NOMO-1 treated with dmso at 0.1 percent for 144 hours (cell line): ENCODE measurements around the gene PPP1R12C.
"Not testable (repeated sequence)": the region's sequence is repeated elsewhere in the genome, so short reads cannot be mapped to it uniquely, and the experiment has no call there.

ENCODE experiments used
- DNase-seq: peaks from one replicate; lab custom pipeline; 2025; ENCODE audit not compliant: unreplicated experiment; lab: John Stamatoyannopoulos, UW

The PPP1R12C gene

DNA sequence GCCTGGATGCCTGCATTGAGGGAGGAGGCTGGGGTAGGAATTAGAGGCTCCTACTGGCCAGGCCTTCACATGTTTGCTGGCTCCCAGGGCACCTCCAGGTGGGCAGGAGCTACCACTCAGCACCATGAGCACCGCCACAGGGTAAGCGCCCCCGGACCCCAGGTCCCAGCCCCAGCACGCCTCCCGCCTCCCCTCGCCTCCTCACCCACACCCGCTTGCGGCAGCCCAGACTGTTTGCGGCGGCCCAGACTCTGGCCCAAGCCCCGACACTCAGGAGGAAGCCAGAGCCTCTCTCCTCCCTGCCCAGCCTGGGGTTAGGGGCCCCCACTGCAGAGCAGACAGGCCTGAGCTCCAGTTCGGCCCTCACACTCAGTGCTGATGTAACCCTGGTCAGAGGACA lies 41.1 kb downstream of the PPP1R12C start:
- DNase-seq: no peak

DNA sequence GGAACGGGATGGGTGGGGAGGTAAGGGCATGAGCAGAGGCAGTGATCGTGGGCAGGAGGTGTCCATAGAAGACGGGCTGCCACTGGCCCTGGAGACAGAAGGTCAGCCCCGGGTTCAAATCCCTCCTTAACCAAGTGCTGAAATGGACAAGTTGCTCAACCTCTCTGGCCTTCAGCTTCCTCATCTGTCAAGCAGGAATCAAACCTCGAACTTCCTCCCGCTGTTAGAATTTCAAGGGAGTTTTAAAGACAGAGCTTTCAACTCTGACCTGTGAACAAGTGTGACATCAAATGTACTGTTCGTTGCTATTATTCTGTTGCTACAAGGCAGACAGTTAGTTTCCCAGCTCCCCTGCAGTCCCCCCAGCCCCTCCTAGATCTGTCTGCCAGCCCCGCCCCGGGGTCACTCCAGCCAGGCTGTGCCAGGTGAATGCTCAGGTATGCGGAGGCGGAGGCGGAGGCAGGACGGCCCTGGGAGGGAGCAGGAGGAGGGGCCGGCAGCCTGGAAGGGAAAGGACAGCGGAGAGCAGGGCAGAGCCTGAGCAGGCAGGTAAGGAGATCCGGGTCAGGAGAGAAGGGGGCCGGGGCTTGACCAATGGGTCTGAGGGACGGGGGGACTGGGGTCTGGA lies 42.0 kb downstream of the PPP1R12C start, which contains the start of gene EPS8L1:
TSS of gene EPS8L1 (plus strand) at position 499 of the 628 bp plus-strand sequence. CDS start 576 bp downstream, outside the sequence.
- DNase-seq: peak; percentile 19

DNA sequence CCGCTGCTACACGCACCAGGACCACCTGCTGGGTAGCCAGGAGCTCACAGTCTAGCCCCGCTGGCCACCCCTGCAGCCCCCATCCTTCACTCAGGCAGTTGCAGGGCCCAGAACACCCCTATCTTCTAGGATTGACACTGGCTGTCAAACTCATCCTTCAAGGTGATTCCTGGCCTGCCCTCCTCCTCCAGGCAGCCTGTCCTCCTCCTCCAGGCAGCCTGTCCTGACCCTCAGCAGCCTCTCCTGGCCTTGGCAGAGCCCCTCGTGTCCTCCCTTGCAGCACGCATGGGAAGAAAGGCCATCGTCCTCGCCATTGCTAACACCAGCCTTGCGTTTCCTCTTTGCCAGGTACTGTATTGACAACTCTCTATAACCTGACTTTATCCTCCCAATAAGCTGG lies 45.5 kb downstream of the PPP1R12C start:
- no peak for DNase-seq

DNA sequence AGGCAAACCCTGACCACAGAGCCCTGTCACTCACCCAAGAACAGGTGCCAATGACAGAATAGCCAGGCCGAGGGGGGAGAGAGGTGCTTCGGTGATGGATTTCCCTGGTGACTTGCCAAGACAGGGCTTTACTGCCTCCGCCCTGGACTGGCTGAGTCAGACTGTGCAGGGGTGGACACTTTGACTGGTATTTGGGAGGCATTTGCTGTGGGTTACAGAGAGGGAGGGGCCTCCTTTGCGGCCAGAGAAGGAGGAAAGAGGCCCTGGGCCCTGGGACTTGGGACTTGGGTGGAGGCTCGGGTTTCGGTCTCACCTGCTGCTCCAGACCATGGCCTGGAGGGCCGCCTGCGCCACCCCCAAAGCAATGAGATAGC lies 46.3 kb downstream of the PPP1R12C start:
- no peak for DNase-seq

DNA sequence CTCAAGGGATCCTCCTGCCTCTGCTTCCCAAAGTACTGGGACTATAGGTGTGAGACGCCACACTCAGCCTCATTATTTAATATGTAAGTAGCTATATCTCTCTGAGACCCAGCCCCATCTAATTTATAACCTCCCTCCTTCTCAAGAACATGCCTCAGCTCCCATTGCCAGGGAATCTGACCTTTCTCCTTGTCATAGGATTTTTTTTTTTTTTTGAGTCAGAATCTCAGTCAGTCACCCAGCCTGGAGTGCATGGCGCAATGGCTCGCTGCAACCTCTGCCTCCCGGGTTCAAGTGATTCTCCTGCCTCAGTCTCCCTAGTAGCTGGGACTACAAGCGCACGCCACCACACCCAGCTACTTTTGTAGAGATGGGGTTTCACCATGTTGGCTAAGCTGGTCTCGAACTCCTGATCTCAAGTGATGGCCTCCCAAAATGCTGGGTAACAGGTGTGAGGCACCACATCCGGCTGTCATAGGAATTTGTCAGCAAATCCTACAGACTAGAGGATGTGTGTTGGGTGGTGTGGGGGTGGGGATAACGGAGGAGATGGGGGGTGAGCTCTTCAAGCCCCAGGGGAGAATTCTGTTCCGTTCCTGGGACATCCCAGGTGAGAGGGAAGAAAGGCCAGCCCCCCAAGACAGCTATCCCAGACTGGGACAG lies 46.8 kb downstream of the PPP1R12C start:
- DNase-seq: no peak

DNA sequence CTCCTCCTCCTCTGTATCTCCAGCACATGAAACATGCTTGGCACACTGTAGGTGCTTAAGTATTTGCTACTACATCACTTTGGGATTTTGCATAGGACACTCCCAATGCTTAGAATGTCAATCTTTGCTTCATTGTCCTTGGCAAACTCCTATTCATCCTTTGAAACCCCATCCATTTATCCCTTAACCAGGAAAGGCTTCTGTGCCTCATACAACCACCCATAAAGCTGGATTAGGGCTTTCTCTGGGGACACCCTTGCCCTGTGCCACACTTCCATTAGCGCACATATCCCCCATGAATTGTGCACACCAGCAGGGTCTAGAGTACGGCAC lies 47.6 kb downstream of the PPP1R12C start:
- DNase-seq: no peak

DNA sequence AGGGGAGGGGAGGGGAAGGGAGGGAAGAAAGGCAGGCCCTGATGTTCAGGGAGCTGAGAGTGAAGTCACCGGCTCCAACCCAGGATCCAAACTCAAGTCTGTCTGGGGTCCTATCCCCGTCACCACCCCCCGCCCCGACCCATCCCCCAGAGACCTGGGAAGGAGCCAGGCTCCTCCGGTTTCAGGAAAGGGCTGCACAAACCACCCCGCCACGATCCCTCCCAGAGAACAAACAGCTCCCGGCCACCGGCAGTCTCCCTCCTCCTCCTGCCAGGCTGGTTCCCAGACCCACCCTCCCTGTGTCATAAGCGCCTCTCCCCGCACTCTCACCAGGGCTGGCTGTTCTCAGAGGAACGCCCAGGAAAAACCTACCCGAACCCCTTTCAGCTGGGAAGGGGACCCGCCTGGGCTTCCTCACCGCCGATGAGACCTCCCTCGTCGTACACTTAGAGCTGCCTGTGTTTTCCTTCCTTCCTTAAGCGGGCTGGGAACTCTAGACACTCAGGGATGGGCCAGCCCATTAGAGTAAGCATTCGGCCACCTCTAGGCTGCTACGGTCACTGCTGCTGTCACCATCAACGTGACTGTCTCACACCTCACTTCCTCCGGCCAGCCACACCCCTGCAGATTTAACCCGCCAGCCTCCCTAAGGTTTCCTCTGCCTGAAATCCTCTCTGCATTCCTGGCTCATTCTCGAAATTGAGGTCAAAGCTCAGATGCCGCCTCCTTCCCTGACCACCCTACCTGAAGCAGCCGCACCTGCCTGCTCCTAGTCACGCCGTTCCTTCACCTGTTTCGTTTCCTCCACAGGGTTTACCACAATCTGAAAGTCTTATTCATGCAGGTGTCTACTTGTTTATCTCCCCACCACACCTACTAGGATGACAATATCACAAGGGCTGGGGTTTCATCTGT lies 48.2 kb downstream of the PPP1R12C start:
- DNase-seq: no peak

DNA sequence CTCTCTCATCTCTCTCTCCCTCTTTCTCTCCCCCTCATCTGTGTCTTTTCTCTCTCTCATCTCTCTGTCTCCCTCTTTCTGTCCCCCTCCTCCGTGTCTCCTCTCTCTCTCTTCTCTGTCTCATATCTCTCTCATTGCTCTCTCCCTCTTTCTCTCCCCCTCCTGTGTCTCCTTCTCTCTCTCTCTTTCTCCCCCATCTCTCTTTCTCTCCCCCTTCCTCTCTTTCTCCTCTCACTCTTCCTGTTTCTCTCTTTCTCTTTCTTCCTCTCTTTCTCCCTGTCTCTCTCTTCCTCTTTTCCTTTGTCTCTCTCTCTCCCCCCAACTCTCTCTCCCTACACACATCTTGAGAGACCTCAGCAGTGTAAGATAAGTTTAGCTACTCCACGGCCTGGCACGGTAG lies 49.6 kb downstream of the PPP1R12C start:
- no peak for DNase-seq

DNA sequence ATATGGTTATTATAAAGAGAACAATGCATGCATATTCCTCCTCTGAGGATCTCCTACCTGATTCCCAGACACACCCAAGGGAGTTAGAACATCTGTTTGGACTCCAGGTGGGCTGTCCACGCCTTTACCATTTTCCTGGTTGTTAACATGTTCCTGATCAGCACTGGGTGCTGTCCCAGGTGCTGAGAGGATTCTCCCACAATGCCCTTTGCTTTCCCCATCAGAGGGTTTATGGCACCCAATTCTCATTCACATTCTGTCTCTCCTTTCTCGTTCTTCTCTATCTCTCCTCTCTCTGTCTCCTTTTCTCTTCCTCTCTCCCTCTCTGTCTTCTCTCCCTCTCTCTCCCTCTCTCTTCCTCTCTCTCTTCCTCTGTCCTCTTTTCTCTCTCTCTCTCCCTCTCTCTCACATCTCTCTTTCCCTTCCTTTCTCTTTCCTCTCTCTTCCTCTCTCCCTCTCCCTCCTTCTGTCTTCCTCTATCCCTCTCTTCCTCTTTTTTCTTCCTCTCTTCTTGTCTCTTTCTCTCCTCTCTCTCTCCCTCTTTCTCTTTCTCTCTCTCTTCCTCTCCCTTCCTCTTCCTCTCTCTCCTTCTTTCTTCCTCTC lies 51.2 kb downstream of the PPP1R12C start:
- no peak for DNase-seq

DNA sequence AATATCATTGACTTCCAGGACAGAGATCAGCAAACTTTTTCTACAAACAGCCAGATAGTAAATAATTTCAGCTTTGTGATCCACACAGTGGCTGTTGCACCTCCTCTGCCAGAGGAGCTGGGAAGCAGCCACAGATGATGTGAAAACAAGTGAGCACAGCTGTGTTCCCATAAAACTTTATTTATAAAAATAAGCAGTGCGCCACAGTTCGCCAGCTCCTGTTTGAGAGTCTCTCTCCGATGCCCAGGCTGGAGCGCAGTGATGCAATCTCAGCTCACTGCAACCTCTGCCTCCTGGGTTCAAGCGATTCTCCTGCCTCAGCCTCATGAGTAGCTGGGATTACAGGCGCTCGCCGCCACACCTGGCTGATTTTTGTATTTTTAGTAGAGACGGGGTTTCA lies 51.9 kb downstream of the PPP1R12C start:
- DNase-seq: not testable (repeated sequence)

DNA sequence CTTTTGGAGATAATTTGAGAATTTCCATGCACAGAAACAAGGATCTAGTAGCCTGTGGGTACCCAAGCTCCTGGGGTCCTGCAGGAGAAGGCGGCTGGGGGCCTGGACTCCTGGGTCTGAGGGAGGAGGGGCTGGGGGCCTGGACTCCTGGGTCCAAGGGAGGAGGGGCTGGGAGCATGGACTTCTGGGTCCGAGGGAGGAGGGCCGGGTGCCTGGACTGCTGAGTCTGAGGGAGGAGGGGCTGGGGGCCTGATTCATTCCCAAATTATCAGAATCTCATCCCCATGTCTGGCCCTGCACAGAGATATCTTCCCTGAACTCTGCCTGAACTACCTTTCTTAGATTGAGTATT lies 54.0 kb downstream of the PPP1R12C start:
- DNase-seq: no peak

DNA sequence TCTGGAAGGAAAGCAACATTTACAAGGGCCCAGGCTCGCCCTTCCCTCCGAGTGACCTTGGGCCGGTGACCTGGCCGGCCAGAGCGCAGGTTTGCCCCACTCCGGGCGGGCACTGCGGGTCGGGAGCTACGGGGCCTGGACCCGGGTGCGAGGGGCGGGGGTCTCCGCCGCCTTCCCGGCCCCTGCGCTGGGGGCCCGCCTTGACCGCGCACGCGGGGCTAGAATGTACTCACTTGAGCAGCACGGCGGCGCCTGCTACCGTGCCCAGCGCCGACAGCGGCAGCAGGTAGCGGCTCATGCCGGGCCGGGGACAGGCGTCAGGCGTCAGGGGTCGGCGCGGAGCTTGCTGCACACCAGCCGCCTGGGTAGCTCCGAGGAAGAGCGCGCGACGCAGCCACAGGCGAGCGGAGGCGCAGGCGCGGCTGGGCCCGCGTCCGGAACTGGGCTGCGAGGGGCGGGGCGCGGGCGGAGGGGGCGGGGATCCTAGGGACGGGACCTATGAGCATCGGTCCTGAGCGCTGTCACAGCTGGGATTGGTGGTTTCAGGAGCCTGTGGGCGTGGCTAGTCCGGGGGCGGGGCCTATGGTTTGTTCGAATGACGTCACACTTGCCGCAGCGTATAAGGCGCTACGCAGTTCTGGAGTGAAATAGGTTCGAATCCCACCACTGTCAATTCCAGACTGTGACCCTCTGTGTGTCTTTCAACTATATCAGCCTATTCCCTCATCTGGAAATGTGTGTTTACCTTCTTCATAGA lies 54.5 kb downstream of the PPP1R12C start, which contains the start of gene RDH13:
TSS of gene RDH13 (minus strand) at position 414 of the 757 bp plus-strand sequence. CDS start at position 298, 116 bp downstream.
- DNase-seq: peak; percentile 92

DNA sequence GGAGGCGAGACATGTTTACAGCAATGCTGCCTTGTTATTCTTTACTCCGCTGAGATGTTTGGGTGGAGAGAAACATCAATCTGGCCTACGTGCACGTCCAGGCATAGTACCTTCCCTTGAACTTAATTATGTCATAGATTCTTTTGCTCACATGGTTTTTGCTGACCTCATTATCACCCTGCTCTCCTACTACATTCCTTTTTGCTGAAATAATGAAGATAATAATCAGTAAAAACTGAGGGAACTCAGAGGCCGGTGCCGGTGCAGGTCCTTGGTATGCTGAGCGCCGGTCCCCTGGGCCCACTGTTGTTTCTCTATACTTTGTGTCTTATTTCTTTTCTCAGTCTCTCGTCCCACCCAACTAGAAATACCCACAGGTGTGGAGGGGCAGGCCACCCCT lies 57.1 kb downstream of the PPP1R12C start:
- not testable (repeated sequence) for DNase-seq

DNA sequence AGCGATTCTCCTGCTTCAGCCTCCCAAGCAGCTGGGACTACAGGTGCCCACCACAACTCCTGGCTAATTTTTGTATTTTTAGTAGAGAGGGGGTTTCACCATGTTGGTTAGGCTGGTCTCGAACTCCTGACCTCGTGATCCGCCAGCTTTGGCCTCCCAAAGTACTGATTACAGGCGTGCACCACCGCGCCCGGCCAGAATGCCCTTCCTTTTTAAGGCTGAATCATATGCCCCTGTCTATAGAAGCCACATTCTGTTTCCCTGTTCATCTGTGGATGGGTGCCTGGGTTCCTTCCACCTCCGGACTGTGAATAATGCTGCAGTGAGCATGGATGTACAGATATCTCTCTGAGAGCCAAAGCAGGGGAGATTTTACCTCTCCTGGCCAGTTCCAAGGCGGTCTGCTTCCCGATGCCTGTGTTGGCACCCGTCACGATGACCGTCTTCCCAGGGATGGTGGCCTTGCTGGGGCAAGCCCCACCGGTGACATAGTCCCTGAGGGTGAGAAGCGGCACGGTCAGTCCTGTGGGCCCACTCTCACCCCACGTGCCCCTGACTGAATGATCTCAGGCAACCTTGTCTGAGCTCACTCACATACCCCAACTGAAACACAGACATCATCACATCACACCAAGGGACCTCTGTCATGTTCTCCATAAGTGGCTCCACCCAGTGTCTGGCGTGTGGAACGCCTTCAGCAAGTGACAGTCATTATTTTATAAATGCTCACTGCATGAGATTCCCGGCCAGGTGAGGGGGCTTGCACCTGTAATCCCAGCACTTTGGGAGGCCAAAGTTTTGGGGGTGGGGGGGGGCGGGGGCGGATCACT lies 58.4 kb downstream of the PPP1R12C start:
- DNase-seq: no peak

DNA sequence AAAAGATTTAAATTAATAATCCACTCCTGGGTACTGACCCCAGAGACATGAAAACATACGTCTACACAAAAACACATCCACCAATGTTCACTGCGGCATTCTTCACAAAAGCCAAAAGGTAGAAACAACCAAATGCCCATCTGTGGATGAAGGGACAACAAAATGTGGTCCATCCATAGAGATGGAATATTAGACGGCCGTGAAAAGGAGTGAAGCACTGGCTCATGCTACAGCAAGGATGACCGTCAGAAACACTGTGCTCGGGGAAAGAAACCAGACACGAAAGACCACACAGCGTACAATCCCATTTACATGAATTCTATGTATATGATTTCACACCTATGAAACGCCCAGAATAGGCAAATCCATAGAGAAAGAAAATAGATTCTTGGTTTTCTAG lies 60.6 kb downstream of the PPP1R12C start:
- DNase-seq: no peak

DNA sequence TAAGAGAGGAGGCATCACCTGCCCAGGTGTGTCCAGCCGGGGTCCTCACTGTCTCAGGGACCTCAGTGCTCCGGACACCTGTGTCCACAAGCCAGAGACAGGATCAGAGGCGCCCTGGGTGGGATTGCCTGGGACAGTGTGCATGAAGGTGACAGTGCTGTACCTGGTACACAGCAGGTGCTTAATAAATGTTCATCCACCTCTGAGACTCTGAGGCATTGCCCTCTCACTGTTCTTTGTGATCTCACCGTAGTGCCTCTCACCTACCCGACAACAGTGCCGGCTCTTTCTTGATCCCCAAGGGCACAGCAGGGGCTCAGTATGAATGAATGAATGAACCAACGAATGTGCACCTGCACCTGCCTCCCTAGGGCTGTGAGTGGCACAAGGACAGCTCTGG lies 63.7 kb downstream of the PPP1R12C start:
- no peak for DNase-seq

DNA sequence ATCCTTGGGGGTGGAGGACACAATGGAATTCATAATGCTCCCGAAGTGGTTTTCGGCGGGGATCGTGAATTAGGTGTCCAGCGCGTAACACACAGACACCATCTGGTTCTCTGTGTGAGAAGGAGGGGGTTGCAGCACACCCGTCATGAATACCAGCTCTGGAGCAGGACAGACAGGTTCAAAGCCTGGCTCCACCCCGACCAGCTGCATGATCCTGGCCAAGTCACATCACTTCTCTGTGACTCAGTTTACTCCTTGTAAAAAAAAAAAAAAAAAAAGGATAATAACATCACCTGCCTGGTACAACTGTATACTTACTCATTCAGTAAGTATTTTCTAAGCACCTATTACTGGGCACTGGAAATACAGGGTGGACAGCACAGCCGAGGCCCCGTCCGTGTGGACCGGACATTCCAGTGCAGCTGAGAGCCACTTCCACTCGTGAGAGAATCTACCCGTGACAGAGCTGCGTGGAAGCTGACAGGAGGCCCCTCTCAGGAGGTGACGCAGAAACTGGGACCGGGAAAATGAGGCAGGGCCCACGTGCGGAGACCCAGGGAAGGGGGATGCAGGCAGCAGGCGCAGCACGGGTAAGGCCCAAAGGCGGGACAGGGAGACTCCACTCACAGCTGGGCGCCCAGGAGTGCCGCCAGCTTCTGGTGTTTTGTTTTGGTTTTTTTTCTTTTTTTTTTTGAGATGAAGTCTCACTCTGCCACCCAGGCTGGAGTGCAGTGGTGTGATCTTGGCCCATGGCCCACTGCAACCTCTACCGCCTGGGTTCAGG lies 66.5 kb downstream of the PPP1R12C start:
- no peak for DNase-seq

DNA sequence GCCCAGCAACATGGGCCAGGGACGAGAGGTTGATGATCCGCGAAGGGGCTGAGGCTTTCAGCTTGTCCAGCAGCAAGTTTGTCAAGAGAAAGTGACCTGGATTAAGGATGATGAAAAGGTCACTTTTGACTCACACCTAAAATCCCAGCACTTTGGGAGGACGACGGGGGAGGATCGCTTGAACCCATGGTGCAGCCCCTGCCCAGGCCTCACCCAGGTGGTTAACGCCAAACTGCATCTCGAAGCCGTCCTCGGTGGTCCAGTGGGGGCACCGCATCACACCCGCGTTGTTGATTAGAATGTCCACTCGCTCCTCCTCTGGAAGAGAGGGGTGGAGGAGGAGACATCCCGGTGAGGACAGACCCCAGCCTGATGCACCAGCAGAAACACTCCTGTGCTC lies 69.0 kb downstream of the PPP1R12C start:
- DNase-seq: no peak

DNA sequence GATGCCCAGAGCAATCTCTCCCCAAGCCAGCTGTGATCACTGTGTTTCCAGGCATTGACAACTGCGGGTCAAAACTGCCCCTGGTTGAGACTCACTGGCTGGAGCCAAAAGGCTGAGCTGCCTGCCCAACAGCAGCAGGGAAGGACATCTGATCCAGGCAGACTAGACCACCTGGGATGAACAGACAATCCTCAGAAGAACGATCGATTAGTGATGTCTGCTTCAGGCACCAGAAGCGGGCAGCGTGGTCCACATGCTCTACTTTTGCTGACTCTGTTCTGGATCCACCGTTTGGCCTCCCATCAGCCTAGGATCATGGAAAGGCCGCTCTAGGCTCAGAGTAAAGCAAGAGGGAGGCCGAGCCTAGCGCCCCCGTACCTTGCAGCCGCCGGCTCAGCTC lies 69.5 kb downstream of the PPP1R12C start:
- no peak for DNase-seq
